Islet of Langerhans (tissue), 1 donor: Measurements from ENCODE around the gene TNKS1BP1.

Source experiments
- FAIRE-seq: peaks from one replicate; lab custom pipeline; 2011; peaks lifted over from hg19 to GRCh38; lab: Jason Lieb, UNC

Gene TNKS1BP1

GRCh38 chr11:57254631-57255030 lies 70.1 kb downstream of the TNKS1BP1 start:
- FAIRE-seq, result no peak

- FAIRE-seq, result no peak
Observed at GRCh38 chr11:57251491-57252104, 73.2 kb downstream of the TNKS1BP1 start.

- no peak for FAIRE-seq
Observed at GRCh38 chr11:57251037-57251436, 73.7 kb downstream of the TNKS1BP1 start.
